Ascending aorta (tissue), 2 donors: ENCODE measurements around the gene TULP3. TPM values are rescaled to one million over a fixed set of nuclear protein-coding genes. Genes with fewer than 3 reads are reported as not detected.

Source experiments
- DNase-seq, 2 donors: peaks; one replicate each; pipeline ENCODE4 v3.0.0-alpha.2; 2019; ENCODE audit warnings: low spot score in 2 of 2
- H3K27ac ChIP-seq, 2 donors: fragments of 200-600 bp; sonication (generic); one replicate each; pipeline ENCODE4 v1.5.1; 2016 to 2017; ENCODE audit warnings: mild to moderate bottlenecking in 1 of 2
- H3K27me3 ChIP-seq: fragments of 200-600 bp; sonication (generic); one replicate; pipeline ENCODE4 v1.5.1; 2017
- H3K36me3 ChIP-seq, 2 donors: fragments of 200-600 bp; sonication (generic); one replicate each; pipeline ENCODE4 v1.5.1; 2016
- H3K4me1 ChIP-seq, 2 donors: fragments of 200-600 bp; sonication (generic); one replicate each; pipeline ENCODE4 v1.5.1; 2016 to 2017; ENCODE audit warnings: mild to moderate bottlenecking in 1 of 2
- H3K4me3 ChIP-seq, 2 donors: fragments of 200-600 bp; sonication (generic); one replicate each; pipeline ENCODE4 v1.5.1; 2016 to 2017; ENCODE audit warnings: mild to moderate bottlenecking in 1 of 2
- H3K9me3 ChIP-seq, 2 donors: fragments of 200-600 bp; sonication (generic); one replicate each; pipeline ENCODE4 v1.5.1; 2016
- CTCF ChIP-seq, 3 experiments: fragments of 200-600 bp in 2 of 3; fragments of 450-650 bp in 1 of 3; sonication (generic) in 2 of 3; IDR thresholded peaks; one replicate each; pipeline ENCODE4 v1.5.1; 2016 to 2019; ENCODE audit warnings: antibody characterized with exemption in 3 of 3, mild to moderate bottlenecking in 1 of 3, moderate library complexity in 1 of 3
- intact Hi-C: fragments of 100-400 bp; cut with DNase I; formaldehyde crosslinking; loops from one replicate; pipeline ENCODE4 v1.15.1; 2023
- total RNA-seq: library from RNA; depleted of rRNA; stranded (reverse); fragments of >200 nt; gene quantifications from one replicate; pipeline ENCODE4 v1.1.0, GENCODE V29; 2016

Gene TULP3
- total RNA-seq, 1 donor from 2014 or later, result 24.8 TPM

GRCh38 chr12:2923057-2923456 is 32.4 kb downstream of the TULP3 start:
- no peaks in the 10 kb centered on the region for H3K4me1 ChIP-seq
- intact Hi-C loops, result no loop called here
- H3K9me3 ChIP-seq, result no peaks in the 10 kb centered on the region
- no peak for DNase-seq
- no peak overlapping the region for H3K4me3 ChIP-seq
- TF ChIP-seq CTCF (IDR thresholded peaks at IDR 0.05), result no peak
- peaks cover 25 to 65% of the 10 kb centered on the region in 2 donors for H3K36me3 ChIP-seq
- H3K27me3 ChIP-seq, result no peaks in the 10 kb centered on the region
- H3K27ac ChIP-seq, result no peak overlapping the region

DNA sequence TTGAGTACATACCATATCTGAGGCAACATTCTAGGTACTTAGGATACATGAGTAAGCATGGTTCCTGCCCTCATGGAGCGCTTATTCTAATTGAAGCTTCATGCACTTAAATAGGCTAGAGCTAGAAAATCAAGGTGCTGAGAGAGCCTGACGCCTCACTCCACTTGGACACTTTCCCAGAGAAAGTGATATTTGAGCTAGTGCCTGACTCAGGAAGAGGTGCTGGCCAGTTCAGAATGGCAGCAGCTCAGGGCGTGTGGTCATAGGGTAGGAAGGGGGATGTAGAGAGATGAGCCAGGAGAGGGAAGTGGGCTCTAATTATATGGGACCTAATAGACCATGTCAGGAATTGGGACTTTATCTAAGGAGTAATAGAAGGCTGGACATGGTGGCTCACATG is 33.3 kb downstream of the TULP3 start:
- intact Hi-C loops, result no loop called here
- DNase-seq, result no peak
- Histone ChIP-seq H3K4me3 (no peak overlapping the region), H3K36me3 (peaks cover 27 to 73% of the 10 kb centered on the region in 2 donors), H3K4me1 (no peaks in the 10 kb centered on the region), H3K27ac (no peak overlapping the region), H3K9me3 (no peaks in the 10 kb centered on the region), H3K27me3 (no peaks in the 10 kb centered on the region)
- no peak for TF ChIP-seq CTCF (IDR thresholded peaks at IDR 0.05)

- no peak for TF ChIP-seq CTCF (IDR thresholded peaks at IDR 0.05)
- no peak for DNase-seq
- H3K4me1 ChIP-seq, result no peaks in the 10 kb centered on the region
- intact Hi-C loops, result no loop called here
- no peaks in the 10 kb centered on the region for H3K9me3 ChIP-seq
- peaks cover 29 to 80% of the 10 kb centered on the region in 2 donors for H3K36me3 ChIP-seq
- H3K4me3 ChIP-seq, result no peak overlapping the region
- no peaks in the 10 kb centered on the region for H3K27me3 ChIP-seq
- no peak overlapping the region for H3K27ac ChIP-seq
These were observed 34.8 kb downstream of the TULP3 start for GRCh38 chr12:2925322-2925995.

GRCh38 chr12:2930865-2931264 is 40.2 kb downstream of the TULP3 start:
- no peak for DNase-seq
- no peak for TF ChIP-seq CTCF (IDR thresholded peaks at IDR 0.05)
- Histone ChIP-seq H3K27ac (no peak overlapping the region), H3K36me3 (peaks cover 56 to 83% of the 10 kb centered on the region in 2 donors), H3K4me3 (no peak overlapping the region), H3K4me1 (no peaks in the 10 kb centered on the region), H3K9me3 (no peaks in the 10 kb centered on the region), H3K27me3 (no peaks in the 10 kb centered on the region)
- intact Hi-C loops, result no loop called here

- DNase-seq, result no peak
- Histone ChIP-seq H3K27ac (no peak overlapping the region), H3K4me3 (no peak overlapping the region), H3K9me3 (no peaks in the 10 kb centered on the region), H3K4me1 (no peaks in the 10 kb centered on the region), H3K36me3 (peaks cover 72 to 88% of the 10 kb centered on the region in 2 donors), H3K27me3 (no peaks in the 10 kb centered on the region)
- intact Hi-C loops, result no loop called here
- TF ChIP-seq CTCF (IDR thresholded peaks at IDR 0.05), result no peak
These were observed 42.9 kb downstream of the TULP3 start for GRCh38 chr12:2933586-2933985.

DNA sequence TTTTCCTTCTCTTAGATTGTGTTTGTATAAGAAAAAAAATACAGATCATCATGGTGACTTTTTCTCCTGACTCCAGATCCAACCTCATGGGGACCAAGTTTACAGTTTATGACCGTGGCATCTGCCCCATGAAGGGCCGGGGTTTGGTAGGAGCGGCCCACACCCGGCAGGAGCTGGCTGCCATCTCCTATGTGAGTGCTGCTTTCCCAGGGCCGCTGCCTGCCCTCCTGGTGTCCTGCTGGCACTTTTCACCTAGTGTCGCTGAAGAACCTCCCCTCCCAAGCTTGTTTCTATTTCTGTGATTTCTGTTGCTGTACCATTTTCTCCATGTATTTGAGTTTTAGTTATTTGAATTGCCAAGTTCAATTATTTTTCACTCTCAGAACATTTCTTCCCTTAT is 43.7 kb downstream of the TULP3 start:
- no peaks in the 10 kb centered on the region for H3K4me1 ChIP-seq
- H3K27ac ChIP-seq, result no peak overlapping the region
- no peak for TF ChIP-seq CTCF (IDR thresholded peaks at IDR 0.05)
- DNase-seq, result no peak
- no peaks in the 10 kb centered on the region for H3K9me3 ChIP-seq
- no peak overlapping the region for H3K4me3 ChIP-seq
- no peaks in the 10 kb centered on the region for H3K27me3 ChIP-seq
- intact Hi-C loops, result no loop called here
- H3K36me3 ChIP-seq, result peaks cover 78 to 92% of the 10 kb centered on the region in 2 donors
